CD4-positive, alpha-beta T cell treated with Interleukin-21 for 1 hour (primary cell): ENCODE data around the gene OR1A1.
A peak's percentile ranks its signal among the peaks of the same experiment; 100 is the strongest.
"Not testable (repeated sequence)": the region's sequence is repeated elsewhere in the genome, so short reads cannot be mapped to it uniquely, and the experiment has no call there.

Experiments used
- DNase-seq: peaks from one replicate; pipeline ENCODE4 v3.0.0-alpha.2; 2020

Gene OR1A1, protein sequence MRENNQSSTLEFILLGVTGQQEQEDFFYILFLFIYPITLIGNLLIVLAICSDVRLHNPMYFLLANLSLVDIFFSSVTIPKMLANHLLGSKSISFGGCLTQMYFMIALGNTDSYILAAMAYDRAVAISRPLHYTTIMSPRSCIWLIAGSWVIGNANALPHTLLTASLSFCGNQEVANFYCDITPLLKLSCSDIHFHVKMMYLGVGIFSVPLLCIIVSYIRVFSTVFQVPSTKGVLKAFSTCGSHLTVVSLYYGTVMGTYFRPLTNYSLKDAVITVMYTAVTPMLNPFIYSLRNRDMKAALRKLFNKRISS

DNA sequence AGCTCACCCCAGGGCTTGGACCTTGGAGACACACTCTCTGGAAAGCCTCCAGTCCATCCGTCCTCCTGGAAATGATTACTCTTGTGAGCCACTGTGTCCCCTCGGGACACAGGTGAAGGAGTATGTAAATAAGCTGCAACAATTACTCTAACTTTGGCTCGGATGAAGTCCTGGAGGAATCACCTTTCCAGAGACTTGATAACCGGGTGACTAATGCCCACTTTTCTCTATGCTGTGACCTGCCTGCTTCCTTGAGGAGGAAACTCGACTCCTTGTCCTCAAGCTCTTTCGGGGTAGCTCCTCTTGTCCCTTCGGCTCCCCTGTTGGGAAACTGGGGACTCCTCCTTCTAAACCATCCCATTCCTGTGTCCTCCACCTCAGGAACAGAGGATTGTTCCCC lies at the start of gene OR1A1:
OR1A1 (plus strand) TSS at position 301 of the 400 bp plus-strand sequence. CDS start 7,954 bp downstream, outside the sequence.
- DNase-seq, result no peak

DNA sequence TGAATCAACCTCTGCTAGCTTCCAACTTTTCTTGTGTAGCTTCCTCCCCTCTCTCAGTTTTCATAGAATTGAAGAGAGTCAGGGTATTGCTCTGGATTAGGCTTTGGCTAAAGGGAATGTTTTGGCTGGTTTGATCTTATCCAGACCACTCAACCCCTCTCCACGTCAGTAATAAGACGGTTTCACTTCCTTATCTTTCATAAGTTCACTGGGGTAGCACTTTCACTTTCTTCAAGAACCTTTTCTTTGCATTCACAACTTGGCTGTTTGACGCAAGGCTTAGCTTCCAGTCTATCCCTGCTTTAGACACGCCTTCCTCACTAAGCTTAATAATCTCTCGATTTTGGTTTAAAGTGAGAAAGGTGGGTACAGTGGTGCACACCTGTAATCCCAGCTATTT lies 39.9 kb upstream of the OR1A1 start:
- peak; percentile 5 for DNase-seq

DNA sequence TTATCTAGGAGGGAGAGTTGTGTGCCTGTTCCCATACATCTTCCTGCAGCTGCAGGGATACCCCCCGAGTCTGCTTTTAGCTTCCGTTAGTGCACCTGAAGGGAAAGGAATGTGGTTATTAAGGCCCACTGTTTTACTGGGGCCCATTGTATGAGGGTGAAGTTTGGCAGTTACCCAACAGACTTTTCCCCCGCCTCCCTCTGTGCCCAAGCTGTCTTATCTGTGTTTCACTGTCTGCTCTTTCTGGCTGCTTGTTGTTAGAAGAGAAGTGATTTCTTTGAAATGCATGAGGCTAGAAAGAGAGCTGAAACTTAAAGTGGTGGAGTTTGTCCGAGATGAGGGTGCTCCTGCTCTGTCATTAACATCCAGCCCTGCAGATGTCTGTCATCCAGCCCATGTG lies 17.5 kb upstream of the OR1A1 start:
- DNase-seq, result no peak

DNA sequence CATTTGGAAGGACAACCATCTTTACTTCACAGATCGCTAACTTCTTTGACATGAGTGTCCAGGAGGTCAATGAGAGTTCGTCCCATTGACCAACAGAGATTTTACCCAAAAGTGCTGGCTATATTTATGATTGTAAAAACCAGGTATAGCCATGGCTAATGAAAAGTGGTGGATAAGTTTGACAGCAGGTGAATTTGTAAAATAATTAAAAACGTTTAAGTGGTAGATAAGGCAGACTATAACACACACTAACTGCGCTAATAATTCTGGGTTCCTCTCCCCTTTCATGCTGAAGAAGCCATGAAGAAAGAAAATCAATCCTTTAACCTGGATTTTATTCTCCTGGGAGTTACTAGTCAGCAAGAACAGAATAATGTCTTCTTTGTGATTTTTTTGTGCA lies 10.2 kb upstream of the OR1A1 start, which contains the start of gene OR1A2:
OR1A2 (plus strand) TSS at position 301 of the 400 bp plus-strand sequence; CDS start at position 301, 0 bp downstream.
- DNase-seq, result no peak

DNA sequence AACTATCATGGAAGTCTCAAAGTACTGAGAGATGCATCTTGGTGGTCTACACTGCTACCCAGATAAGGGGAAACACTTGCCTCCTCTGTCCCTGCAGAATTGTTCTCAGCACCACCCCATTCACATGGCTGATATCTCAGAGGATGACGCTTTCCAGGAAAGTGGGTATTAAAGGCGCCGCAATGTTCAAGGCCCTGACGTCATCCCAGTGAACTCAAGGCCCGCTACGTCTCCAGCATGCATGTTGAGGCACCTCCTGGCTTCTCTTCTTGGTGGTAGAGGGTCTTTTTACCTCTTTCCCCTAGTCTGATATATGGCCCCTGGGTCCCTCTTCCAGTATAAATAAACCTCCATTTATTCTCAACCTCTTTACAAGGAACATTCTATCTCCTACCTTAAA lies 1.0 kb downstream of the OR1A1 start:
- no peak for DNase-seq

DNA sequence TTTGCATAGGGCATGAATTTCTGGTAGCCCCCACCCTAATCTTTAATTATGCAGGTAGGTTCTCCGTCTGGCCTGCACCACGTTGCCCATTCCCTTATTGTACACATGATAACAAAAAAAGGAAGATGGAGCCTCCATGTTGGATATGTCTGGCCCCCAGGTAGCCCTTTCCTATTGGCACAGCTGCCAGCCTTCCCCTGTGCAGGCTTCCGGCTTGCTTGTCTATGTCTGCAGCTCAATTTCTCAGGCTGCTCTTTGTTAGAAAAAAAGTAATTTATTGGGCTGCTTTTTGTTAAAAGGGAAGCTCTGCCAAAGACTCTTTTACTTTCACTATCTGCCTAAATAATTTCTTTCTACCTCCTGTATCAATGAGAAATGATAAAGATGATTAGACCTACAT lies 5.5 kb downstream of the OR1A1 start:
- no peak for DNase-seq

DNA sequence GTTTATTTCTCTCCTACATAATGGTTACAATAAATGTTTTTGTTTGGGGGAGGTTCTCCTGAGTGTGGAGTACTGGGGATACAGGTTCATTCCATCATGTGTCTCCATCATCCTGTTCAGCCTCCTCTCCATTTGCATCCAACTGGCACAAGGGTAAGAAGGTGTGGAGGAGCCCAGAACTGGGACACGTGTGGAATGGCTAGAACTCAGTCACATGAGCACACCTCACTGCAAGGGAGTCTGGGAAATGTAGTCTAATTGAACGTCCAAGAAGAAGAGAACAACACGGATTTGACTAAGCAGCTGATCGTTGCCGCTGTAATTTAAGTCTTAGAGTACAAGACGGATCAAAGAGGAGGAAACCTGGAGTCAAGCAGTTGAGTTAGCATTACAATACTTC lies 6.1 kb downstream of the OR1A1 start:
- DNase-seq, result no peak

DNA sequence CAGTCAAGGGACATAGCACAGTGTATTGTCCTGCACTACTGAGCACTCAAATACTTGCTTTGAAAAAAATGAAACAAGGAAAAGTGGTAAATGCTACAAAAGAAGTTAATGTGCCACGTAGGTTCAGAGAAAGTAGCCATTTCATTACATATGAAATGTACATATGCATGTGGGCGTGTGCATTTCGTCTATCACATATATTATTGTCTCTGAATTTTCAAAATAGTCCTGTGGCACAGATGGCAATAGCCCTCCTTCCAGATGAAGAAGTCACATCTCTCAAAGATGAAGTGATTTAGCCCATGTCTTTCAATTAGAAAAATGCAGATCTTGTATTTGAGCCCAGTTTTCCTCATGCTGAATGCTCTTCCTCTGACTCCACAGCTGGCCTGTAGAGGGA lies 12.5 kb downstream of the OR1A1 start:
- not testable (repeated sequence) for DNase-seq

DNA sequence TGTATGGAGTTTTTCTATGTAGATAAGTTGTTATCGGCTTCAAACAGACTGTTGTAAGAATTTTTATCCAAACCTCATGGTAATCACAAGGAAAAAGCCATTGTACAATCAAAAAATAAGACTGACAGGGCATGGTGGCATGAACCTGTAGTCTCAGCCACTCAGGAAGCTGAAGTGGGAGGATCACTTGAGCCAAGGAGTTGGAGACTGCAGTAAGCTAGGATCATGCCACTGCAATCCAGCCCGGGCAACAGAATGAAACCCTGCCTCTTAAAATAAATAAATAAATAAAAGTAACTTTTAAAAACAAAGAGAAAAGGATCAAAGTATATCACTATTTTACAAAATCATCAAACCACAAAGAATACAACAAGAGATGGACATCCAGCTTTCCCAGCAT lies 14.4 kb downstream of the OR1A1 start:
- no peak for DNase-seq

DNA sequence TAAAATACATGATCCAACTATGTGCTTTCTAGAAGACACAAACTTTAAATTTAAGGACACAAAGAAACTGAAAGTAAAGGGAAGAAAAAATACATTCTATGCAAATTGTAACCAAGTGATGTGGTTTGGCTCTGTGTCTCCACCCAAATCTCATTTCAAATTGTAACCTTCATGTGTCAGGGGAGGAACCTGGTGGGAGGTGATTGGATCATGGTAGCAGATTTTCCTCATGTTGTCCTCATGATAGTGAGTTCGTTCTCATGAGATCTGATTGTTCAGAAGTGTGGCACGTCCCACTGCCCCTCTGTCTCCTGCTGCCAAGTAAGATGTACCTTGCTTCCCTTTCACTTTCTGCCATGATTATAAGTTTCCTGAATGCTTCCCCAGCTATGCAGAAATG lies 15.0 kb downstream of the OR1A1 start:
- DNase-seq, result peak; percentile 3

DNA sequence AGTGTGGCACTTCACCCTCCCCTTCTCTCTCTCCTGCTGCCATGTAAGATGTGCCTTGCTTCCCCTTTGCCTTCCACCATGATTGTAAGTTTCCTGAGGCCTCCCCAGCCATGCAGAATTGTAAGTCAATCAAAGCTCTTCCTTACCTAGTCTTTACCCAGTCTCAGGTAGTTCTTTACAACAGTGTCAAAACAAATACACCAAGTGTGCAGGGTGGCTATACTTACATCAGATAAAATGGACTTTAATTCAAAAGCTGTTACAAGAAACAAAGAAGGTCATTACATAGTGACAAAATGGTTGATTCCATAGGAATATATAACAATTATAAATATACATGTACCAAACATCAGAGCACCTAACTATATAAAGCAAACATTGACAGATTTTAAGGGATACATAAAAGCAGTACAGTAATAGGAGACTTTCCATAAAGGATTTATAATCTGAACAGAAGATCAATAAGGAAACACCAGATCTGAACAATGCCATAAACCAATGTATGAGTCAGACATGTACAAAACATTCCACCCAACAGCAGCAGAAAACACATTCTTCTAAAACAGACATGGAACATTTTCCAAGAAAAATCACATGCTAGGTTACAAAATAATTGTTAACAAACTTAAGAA lies 17.4 kb downstream of the OR1A1 start:
- not testable (repeated sequence) for DNase-seq

DNA sequence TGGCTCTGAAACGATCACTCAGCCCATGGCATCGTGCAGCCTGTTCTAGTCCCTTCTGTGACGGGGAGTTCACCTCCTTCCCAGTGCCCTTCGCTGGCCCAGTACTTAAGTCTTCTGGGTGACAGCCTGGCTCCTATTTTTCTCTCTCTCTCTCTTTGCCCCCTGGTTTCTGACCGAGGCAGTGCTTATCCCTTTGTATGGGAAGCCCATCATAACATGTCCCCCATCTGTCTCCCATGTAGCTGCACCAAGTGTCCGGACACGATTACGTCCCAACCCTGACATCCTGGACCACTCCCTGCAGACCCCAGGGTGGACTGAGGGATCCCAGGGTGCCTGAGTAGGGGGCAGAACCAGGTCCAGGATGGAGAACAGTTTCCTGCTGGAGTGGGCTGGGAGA lies 24.8 kb downstream of the OR1A1 start:
- DNase-seq, result not testable (repeated sequence)

DNA sequence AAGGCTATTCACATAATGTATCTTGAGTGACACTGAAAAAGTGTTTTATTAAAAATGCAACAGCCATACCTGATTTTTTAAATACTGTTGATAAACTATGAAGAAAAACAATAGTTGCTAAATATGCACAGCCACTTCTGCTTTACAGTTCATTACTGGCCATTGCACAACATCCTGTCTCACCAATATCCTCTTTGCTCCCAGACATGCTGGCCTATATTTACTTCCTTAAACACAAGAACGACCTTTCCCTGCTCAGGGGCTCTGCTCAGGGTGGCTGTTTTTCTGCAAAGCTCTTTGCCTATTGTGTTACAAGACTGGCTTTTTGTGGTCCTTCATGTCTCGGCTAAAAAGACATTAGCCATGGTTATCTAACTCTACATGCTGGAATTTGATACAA lies 31.2 kb downstream of the OR1A1 start:
- peak; percentile 4 for DNase-seq

DNA sequence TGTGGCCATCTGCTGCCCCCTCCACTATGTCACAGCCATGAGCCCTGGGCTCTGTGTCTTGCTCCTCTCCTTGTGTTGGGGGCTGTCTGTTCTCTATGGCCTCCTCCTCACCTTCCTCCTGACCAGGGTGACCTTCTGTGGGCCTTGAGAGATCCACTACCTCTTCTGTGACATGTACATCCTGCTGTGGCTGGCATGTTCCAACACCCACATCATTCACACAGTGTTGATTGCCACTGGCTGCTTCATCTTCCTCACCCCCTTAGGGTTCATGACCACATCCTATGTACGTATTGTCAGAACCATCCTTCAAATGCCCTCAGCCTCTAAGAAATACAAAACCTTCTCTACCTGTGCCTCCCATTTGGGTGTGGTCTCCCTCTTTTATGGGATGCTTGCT lies 33.6 kb downstream of the OR1A1 start:
- DNase-seq, result not testable (repeated sequence)

DNA sequence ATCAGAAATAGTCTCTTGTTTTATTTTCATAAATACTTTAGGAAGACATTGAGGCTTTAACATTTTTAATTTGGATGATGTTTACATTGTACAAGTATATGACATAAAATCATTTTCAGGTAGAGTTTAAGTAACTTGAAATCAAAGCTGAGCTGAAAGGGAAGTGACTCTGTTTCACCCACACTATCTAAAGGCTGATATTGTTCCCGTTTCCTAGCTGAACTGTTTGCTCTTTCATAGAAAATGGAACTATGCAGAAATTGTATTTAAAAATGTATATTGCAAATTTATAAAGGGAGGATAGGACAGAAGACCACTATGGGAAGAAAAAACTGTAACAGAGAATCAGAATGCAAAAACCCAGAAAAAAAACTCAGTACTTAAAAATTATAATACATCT lies 37.4 kb downstream of the OR1A1 start:
- DNase-seq, result not testable (repeated sequence)

DNA sequence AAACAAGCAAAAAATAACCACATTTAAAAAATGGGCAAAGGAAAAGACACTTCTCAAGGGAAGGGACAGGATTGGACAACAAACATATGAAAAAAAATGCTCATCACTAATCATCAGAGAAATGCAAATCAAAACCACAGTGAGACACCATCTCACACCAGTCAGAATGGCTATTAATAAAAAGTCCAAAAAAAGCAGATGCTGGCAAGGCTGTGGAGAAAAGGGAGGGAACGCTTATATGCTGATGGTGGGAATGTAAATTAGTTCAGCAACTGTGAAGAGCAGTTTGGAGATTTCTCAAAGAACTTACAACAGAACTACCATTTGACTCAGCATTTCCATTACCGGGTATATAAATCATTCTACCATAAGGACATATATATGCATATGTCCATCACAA lies 41.5 kb downstream of the OR1A1 start:
- DNase-seq, result not testable (repeated sequence)

DNA sequence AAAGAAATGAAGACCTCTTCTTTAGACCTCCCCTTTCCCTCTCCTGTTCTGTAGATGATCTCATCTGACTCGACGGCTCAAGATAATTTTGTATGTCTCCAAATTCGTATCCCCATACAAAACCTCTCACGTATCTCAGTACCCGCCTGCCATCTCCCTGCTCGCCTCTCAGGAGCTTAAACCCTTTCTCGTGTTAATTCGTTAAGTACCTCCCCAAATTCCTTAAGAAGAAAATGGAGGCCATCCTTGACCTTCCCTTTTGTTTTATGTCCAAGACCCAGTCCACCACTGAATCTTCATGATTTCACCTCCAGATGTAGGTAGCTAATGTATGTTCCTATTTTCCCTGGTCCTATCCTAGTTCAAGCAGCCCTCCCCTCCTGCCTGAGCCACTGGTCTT lies 49.1 kb downstream of the OR1A1 start:
- DNase-seq, result no peak

DNA sequence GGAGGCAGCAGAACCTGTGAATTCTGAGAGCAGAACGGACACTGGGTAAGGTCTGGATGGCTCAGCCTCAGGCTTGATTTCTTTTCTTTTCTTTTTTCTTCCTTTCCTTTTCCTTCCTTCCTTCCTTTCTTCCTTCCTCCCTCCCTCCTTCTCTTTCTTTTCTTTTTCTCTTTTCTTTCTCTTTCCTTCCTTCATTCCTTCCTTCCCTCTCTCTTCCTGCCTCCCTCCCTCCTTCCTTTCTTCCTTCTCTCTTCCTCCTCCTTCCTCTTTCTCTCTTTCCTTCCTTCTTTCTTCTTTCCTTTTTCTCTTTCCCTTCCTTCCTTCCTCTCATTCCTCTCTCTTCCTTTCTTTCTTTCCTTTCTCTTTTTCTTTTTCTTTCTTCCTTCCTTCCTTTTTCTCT lies 52.7 kb downstream of the OR1A1 start:
- no peak for DNase-seq

DNA sequence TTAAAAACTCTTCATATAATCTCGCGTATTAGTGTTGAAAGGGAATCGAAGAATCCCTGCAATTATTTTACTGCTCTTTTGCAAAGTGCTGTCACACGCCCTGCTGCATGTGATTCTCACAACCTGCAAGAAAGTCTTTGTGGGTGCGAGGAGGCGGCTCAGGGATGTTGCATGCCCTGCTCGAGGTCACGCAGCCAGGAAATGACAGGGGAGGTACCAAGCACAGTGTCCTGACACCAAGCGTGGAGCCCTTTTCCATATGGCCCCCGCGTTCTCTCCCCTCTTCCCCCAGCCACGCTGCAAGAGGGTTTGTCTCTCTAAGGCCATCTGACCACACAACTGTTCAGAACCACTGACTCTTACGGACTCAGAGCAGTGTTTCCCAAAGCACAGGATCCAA lies 53.1 kb downstream of the OR1A1 start:
- no peak for DNase-seq
